Fibroblast of lung (primary cell): ENCODE data around the gene TFF1.

Experiments
- CTCF ChIP-seq, 2 donors: IDR thresholded peaks in 1 of 2; conservative IDR thresholded peaks in 1 of 2; 1 replicate in 1 of 2; 2 replicates in 1 of 2; pipeline ENCODE4 v1.5.1; 2011 to 2012; ENCODE audit warnings: low read length in 2 of 2, control low read depth in 1 of 2, inconsistent platforms in 1 of 2, low read depth in 1 of 2, mild to moderate bottlenecking in 1 of 2
- EZH2 ChIP-seq: IDR thresholded peaks from 2 replicates; pipeline ENCODE4 v1.5.1; 2012; ENCODE audit warnings: low read length, control low read depth, mild to moderate bottlenecking; ENCODE audit errors: missing control alignments

- TF ChIP-seq CTCF (conservative IDR thresholded peaks at IDR 0.05 in 1 of 2, IDR thresholded peaks at IDR 0.05 in 1 of 2; ENCODE audit: low read depth in 1 of 2, low read length in 2 of 2), result no peak
- no peak for TF ChIP-seq EZH2
These were observed 25.9 kb downstream of the TFF1 start for GRCh38 chr21:42340187-42341050.
